Tibial nerve (tissue), 3 donors: Measurements from ENCODE around the gene PARP15.

Experiments used
- CTCF ChIP-seq, 5 experiments: fragments of 200-600 bp in 3 of 5; fragments of 450-650 bp in 2 of 5; sonication (generic) in 3 of 5; IDR thresholded peaks; one replicate each; pipeline ENCODE4 v1.5.1; 2016 to 2019; ENCODE audit warnings: antibody characterized with exemption in 5 of 5, mild to moderate bottlenecking in 3 of 5, moderate library complexity in 2 of 5
- POLR2A ChIP-seq, 2 donors: fragments of 450-650 bp; IDR thresholded peaks; one replicate each; pipeline ENCODE4 v1.6.1; 2017; ENCODE audit warnings: antibody characterized with exemption in 2 of 2, mild to moderate bottlenecking in 2 of 2, moderate library complexity in 2 of 2

- TF ChIP-seq CTCF (IDR thresholded peaks at IDR 0.05) (no peak), POLR2A (IDR thresholded peaks at IDR 0.05) (no peak)
Observed at GRCh38 chr3:122581622-122582021, 4.2 kb downstream of the PARP15 start.
